Mesendoderm (in vitro differentiated cells): ENCODE measurements around the gene FGD4.

ENCODE experiments used
- DNase-seq: peaks from one replicate; pipeline ENCODE4 v3.0.0; 2013
- H2AK5ac ChIP-seq: 2 replicates; pipeline ENCODE4 v1.6.1; 2013; ENCODE audit warnings: low read length, inconsistent platforms
- H2BK120ac ChIP-seq: 2 replicates; pipeline ENCODE4 v1.6.1; 2013; ENCODE audit warnings: low read depth, mild to moderate bottlenecking, low read length, moderate library complexity, mixed read lengths
- H2BK15ac ChIP-seq: replicated peaks from 2 replicates; pipeline ENCODE4 v1.6.1; 2013; ENCODE audit warnings: low read depth, mild to moderate bottlenecking, moderate library complexity
- H2BK5ac ChIP-seq: 2 replicates; pipeline ENCODE4 v1.6.1; 2013; ENCODE audit warnings: low read length, inconsistent platforms
- H3K18ac ChIP-seq: 2 replicates; pipeline ENCODE4 v1.6.1; 2013; ENCODE audit warnings: mild to moderate bottlenecking, low read length, mixed read lengths
- H3K23ac ChIP-seq: one replicate; pipeline ENCODE4 v1.6.1; 2013; ENCODE audit warnings: low read length
- H3K27ac ChIP-seq: 2 replicates; pipeline ENCODE4 v1.5.1; 2013; ENCODE audit warnings: low read depth, mild to moderate bottlenecking, inconsistent platforms, low read length, moderate library complexity
- H3K27me3 ChIP-seq: 2 replicates; pipeline ENCODE4 v1.6.1; 2013; ENCODE audit warnings: low read length, control low read depth, mild to moderate bottlenecking, inconsistent platforms; ENCODE audit not compliant: insufficient read depth, poor library complexity
- H3K36me3 ChIP-seq: 2 replicates; pipeline ENCODE4 v1.6.1; 2013; ENCODE audit warnings: low read length, inconsistent platforms; ENCODE audit not compliant: control insufficient read depth, insufficient read depth
- H3K4ac ChIP-seq: one replicate; pipeline ENCODE4 v1.6.1; 2013; ENCODE audit warnings: low read depth, mild to moderate bottlenecking, low read length, moderate library complexity
- H3K4me1 ChIP-seq: 2 replicates; pipeline ENCODE4 v1.6.1; 2013; ENCODE audit warnings: low read depth, low read length, inconsistent platforms; ENCODE audit not compliant: control insufficient read depth
- H3K4me2 ChIP-seq: 2 replicates; pipeline ENCODE4 v1.6.1; 2013; ENCODE audit warnings: low read length
- H3K4me3 ChIP-seq: 2 replicates; pipeline ENCODE4 v1.5.1; 2013; ENCODE audit warnings: mild to moderate bottlenecking, low read length
- H3K56ac ChIP-seq: one replicate; pipeline ENCODE4 v1.6.1; 2013; ENCODE audit warnings: low read length
- H3K79me1 ChIP-seq: 2 replicates; pipeline ENCODE4 v1.6.1; 2013; ENCODE audit warnings: low read length, inconsistent platforms
- H3K79me2 ChIP-seq: 2 replicates; pipeline ENCODE4 v1.6.1; 2013; ENCODE audit warnings: mild to moderate bottlenecking, low read length; ENCODE audit not compliant: control insufficient read depth, insufficient read depth
- H3K9ac ChIP-seq: 2 replicates; pipeline ENCODE4 v1.6.1; 2013; ENCODE audit warnings: low read length, inconsistent platforms
- H4K5ac ChIP-seq: one replicate; pipeline ENCODE4 v1.6.1; 2013; ENCODE audit warnings: low read length
- H4K8ac ChIP-seq: one replicate; pipeline ENCODE4 v1.6.1; 2013; ENCODE audit warnings: low read depth, mild to moderate bottlenecking, control low read depth, low read length, moderate library complexity
- WGBS: extraction: QIAGEN DNeasy Blood & Tissue Kit; methylation state at CpG from one replicate; pipeline ENCODE4 v1.1.7; 2013; ENCODE audit warnings: low lambda C conversion rate, missing lambda C conversion rate; ENCODE audit not compliant: insufficient coverage; ENCODE audit errors: extremely low coverage; 5-methylcytosine and 5-hydroxymethylcytosine counted together

FGD4 gene

GRCh38 chr12:32512379-32512778 is 113.0 kb downstream of the FGD4 start:
- Histone ChIP-seq H3K9ac (no peak overlapping the region), H2AK5ac (no peak overlapping the region), H3K23ac (no peak overlapping the region), H2BK5ac (no peak overlapping the region), H3K79me2 (peaks cover 11% of the 10 kb centered on the region), H3K79me1 (peaks cover 8% of the 10 kb centered on the region), H3K4me3 (no peak overlapping the region), H3K27ac (no peak overlapping the region), H3K27me3 (no peaks in the 10 kb centered on the region), H2BK15ac (no peak overlapping the region), H3K18ac (no peak overlapping the region), H3K4ac (no peak overlapping the region), H4K5ac (no peak overlapping the region), H3K4me2 (no peak overlapping the region), H2BK120ac (no peak overlapping the region), H4K8ac (no peak overlapping the region), H3K36me3 (no peaks in the 10 kb centered on the region), H3K56ac (no peak overlapping the region), H3K4me1 (peaks cover 2% of the 10 kb centered on the region)
- DNase-seq, result no peak
- no CpG with 5 or more reads among the region's 2 CpGs for WGBS

DNA sequence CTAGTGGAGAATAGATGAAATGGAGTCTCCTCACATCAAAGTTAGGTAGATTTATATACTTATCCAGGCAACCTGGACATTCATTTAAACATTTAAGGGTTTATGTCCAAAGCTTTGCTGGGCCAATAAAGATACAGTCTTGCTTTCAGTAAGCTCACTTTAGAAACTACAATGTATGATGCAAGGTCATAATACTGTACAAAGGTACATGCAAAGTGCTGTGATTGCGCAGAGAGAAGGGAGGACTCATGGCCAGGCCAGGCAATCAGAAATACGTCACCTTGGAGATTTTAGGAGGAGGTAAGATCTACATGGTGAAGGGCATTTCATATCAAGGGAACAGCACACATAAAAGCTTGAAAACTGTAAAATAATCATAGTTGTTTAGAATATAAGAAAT is 113.6 kb downstream of the FGD4 start:
- Histone ChIP-seq H3K4me3 (no peak overlapping the region), H3K27me3 (no peaks in the 10 kb centered on the region), H2AK5ac (no peak overlapping the region), H3K79me2 (peaks cover 7% of the 10 kb centered on the region), H3K56ac (no peak overlapping the region), H3K9ac (no peak overlapping the region), H3K79me1 (peaks cover 8% of the 10 kb centered on the region), H2BK15ac (no peak overlapping the region), H4K5ac (no peak overlapping the region), H3K27ac (no peak overlapping the region), H3K4me2 (no peak overlapping the region), H4K8ac (no peak overlapping the region), H3K4me1 (peaks cover 2% of the 10 kb centered on the region), H3K36me3 (no peaks in the 10 kb centered on the region), H2BK5ac (no peak overlapping the region), H3K4ac (no peak overlapping the region), H3K18ac (no peak overlapping the region), H2BK120ac (no peak overlapping the region), H3K23ac (no peak overlapping the region)
- no CpG with 5 or more reads among the region's 2 CpGs for WGBS
- DNase-seq, result no peak

DNA sequence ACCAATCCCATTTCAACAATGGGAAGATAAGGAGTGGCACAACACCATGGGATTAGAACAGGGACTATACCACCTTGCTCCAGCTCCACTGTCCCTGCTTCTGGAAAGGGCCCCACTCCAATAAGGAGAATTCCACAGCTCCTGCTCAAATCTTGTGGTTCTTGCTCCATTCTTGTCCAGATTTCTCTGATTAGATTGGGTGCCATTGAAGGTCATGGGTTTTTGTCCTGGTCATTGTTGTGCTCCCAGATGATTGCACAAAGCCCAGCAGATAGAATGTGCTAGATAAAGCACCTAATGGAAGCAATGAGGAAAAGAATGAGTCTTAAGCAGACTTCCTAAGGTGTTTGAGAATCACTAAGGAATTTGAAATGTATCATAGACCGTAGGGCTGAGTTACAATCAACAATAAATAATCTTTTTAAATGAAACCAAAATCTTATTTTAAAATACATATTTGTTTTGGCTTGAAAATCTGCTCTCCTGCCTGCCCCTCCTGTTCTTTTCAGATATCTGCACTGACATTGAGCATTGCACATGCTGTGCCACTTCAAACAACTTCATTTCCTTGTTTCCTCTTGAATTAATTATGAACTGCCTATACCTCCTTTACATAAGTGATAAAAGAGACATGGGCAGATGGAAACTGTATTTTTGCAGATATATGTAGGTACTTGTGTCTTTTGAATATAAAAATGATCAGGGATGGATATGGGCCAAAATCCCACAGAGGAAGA is 115.9 kb downstream of the FGD4 start:
- H3K4me1 ChIP-seq, result peaks cover 2% of the 10 kb centered on the region
- no peak overlapping the region for H3K4me3 ChIP-seq
- peak; percentile 78 for DNase-seq
- no peak overlapping the region for H3K23ac ChIP-seq
- H2BK120ac ChIP-seq, result no peak overlapping the region
- H3K4ac ChIP-seq, result no peak overlapping the region
- whole genome bisulfite sequencing, result no CpG with 5 or more reads among the region's 1 CpG
- H3K79me1 ChIP-seq, result peaks cover 7% of the 10 kb centered on the region
- no peak overlapping the region for H4K8ac ChIP-seq
- no peak overlapping the region for H3K18ac ChIP-seq
- no peak overlapping the region for H2BK5ac ChIP-seq
- no peaks in the 10 kb centered on the region for H3K36me3 ChIP-seq
- H3K27ac ChIP-seq, result peak overlapping the region; percentile 53
- no peak overlapping the region for H2BK15ac ChIP-seq
- no peak overlapping the region for H2AK5ac ChIP-seq
- H3K27me3 ChIP-seq, result no peaks in the 10 kb centered on the region
- H3K9ac ChIP-seq, result no peak overlapping the region
- H4K5ac ChIP-seq, result no peak overlapping the region
- H3K79me2 ChIP-seq, result peaks cover 4% of the 10 kb centered on the region
- no peak overlapping the region for H3K4me2 ChIP-seq
- H3K56ac ChIP-seq, result no peak overlapping the region

- WGBS, result no CpG with 5 or more reads among the region's 2 CpGs
- Histone ChIP-seq H3K4ac (no peak overlapping the region), H3K9ac (no peak overlapping the region), H3K27ac (peak overlapping the region; percentile 20), H3K18ac (no peak overlapping the region), H2BK5ac (no peak overlapping the region), H3K23ac (no peak overlapping the region), H4K8ac (no peak overlapping the region), H4K5ac (no peak overlapping the region), H3K56ac (peak overlapping the region; percentile 73), H3K36me3 (no peaks in the 10 kb centered on the region), H3K4me1 (peaks cover 2% of the 10 kb centered on the region), H3K79me1 (peaks cover 4% of the 10 kb centered on the region), H3K4me3 (no peak overlapping the region), H3K79me2 (peaks cover 3% of the 10 kb centered on the region), H2AK5ac (no peak overlapping the region), H3K27me3 (no peaks in the 10 kb centered on the region), H3K4me2 (no peak overlapping the region), H2BK120ac (no peak overlapping the region), H2BK15ac (no peak overlapping the region)
- DNase-seq, result peak; percentile 42
Measured at GRCh38 chr12:32516230-32516629, 116.9 kb downstream of the FGD4 start.

- Histone ChIP-seq H3K27me3 (no peaks in the 10 kb centered on the region), H3K56ac (no peak overlapping the region), H4K5ac (no peak overlapping the region), H2AK5ac (no peak overlapping the region), H2BK120ac (no peak overlapping the region), H3K79me2 (peaks cover 6% of the 10 kb centered on the region), H3K79me1 (peaks cover 4% of the 10 kb centered on the region), H3K36me3 (no peaks in the 10 kb centered on the region), H3K9ac (no peak overlapping the region), H4K8ac (no peak overlapping the region), H2BK15ac (no peak overlapping the region), H3K27ac (no peak overlapping the region), H3K4me2 (no peak overlapping the region), H3K4me1 (peaks cover 2% of the 10 kb centered on the region), H3K23ac (no peak overlapping the region), H2BK5ac (no peak overlapping the region), H3K4me3 (no peak overlapping the region), H3K18ac (no peak overlapping the region), H3K4ac (no peak overlapping the region)
- no peak for DNase-seq
- no CpG with 5 or more reads among the region's 5 CpGs for WGBS
Measured at GRCh38 chr12:32517966-32518365, 118.6 kb downstream of the FGD4 start.

- no peak overlapping the region for H3K56ac ChIP-seq
- WGBS, result no CpG with 5 or more reads among the region's 3 CpGs
- no peak overlapping the region for H3K4me3 ChIP-seq
- H3K4me2 ChIP-seq, result no peak overlapping the region
- H2BK120ac ChIP-seq, result no peak overlapping the region
- H3K18ac ChIP-seq, result no peak overlapping the region
- no peak for DNase-seq
- H3K4ac ChIP-seq, result no peak overlapping the region
- no peaks in the 10 kb centered on the region for H3K27me3 ChIP-seq
- peaks cover 1% of the 10 kb centered on the region for H3K79me1 ChIP-seq
- H2BK15ac ChIP-seq, result no peak overlapping the region
- H3K27ac ChIP-seq, result no peak overlapping the region
- no peak overlapping the region for H4K5ac ChIP-seq
- H3K23ac ChIP-seq, result no peak overlapping the region
- no peak overlapping the region for H2BK5ac ChIP-seq
- no peaks in the 10 kb centered on the region for H3K36me3 ChIP-seq
- H3K79me2 ChIP-seq, result peaks cover 6% of the 10 kb centered on the region
- peaks cover 2% of the 10 kb centered on the region for H3K4me1 ChIP-seq
- H3K9ac ChIP-seq, result no peak overlapping the region
- H4K8ac ChIP-seq, result no peak overlapping the region
- no peak overlapping the region for H2AK5ac ChIP-seq
Measured at GRCh38 chr12:32519047-32519446, 119.7 kb downstream of the FGD4 start.
